LHCN-M2 (cell line): ENCODE data around the gene ARPP21. TPM values are rescaled to one million over a fixed set of nuclear protein-coding genes. Genes with fewer than 3 reads are reported as not detected.
"Not testable (repeated sequence)": the region's sequence is repeated elsewhere in the genome, so short reads cannot be mapped to it uniquely, and the experiment has no call there.

ENCODE experiments used
- DNase-seq: peaks from one replicate; pipeline ENCODE4 v3.0.0-alpha.2; 2012; ENCODE audit warnings: low read depth
- total RNA-seq: library from RNA; depleted of rRNA; stranded (reverse); fragments of >200 nt; gene quantifications from 2 replicates; pipeline ENCODE4 v1.2.3, GENCODE V29; 2014

ARPP21 gene
- total RNA-seq, 1 experiment from 2014 or later, result 7.1 TPM

DNA sequence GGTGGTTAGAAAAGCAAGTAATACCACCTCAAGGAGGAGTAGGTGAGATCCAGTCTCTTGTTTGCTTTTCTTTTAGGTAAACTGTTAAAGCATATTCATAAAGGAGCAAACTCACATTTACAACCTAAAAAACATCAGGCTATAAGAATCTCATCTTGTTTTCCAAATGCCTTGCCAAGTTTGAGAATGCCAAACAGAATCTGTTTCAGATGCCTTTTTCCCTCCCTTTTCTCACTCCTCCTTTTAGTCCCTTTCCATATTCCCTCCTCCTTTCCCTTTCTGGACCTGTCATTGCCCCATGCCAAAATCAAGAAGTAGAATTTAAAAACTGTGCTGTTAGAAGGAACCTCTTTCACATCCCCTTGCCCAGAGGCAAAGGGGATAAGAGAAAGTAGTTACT is 140.3 kb downstream of the ARPP21 start:
- DNase-seq, result no peak

GRCh38 chr3:35780800-35781199 is 141.5 kb downstream of the ARPP21 start:
- DNase-seq, result no peak

DNA sequence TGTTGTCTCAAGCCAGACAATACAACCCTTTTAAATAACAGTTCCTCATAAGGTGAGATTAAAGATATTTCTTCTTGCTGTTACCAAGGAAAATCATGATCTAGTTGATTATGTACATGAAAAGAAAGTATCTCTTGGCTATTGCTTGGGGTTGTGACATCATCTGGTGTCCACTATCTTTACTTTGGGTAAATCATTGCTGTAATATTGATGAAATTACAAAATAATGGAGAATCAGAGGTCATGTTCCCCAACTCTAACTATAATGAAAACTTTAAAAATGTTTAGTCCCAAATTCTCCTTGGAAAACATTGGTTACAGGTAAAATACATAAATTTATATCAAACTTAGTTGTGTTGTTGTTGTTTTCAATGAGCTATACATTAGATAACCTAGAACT is 142.2 kb downstream of the ARPP21 start:
- no peak for DNase-seq

DNA sequence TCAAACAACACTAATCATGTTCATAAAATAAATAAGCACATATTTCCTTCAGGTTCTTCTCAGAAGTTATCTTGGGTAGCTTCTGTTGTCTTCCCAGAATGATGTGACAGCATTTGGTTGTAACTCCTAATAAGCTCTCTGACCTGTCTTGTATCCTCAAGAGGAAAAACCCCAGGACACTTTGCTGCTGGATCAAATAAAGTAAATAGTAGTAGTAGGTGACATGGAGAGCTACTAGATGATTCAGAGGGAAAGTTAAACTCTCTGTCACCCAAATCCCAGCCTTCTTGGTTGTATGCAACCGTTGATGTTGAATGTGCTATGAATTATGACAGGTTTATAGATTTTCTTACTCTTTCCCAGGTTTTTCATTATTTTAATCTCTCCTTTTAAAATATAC is 143.0 kb downstream of the ARPP21 start:
- DNase-seq, result no peak

GRCh38 chr3:35784169-35784568 is 144.8 kb downstream of the ARPP21 start:
- no peak for DNase-seq

GRCh38 chr3:35785234-35785888 is 146.0 kb downstream of the ARPP21 start:
- DNase-seq, result no peak

DNA sequence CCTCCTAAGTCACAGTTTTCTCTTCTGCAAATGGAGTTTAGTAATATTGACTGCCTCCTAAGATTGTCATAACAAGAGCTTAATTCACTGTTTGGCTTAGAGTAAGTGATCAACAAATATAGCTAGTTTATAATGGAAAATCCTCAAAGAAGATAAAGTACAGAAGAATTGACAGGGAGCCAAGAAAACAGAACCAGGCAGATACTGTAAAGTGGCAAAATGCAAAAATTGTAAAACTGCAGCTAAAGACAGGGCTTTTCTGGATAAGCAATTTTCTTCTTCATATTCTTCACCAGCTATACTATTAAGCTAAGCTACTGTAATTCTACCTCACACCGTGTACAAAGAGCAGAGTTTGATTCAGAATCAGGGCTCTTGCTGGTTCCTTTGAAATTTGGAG is 148.6 kb downstream of the ARPP21 start:
- DNase-seq, result no peak

- DNase-seq, result no peak
These were observed 149.9 kb downstream of the ARPP21 start for GRCh38 chr3:35789042-35789831.

DNA sequence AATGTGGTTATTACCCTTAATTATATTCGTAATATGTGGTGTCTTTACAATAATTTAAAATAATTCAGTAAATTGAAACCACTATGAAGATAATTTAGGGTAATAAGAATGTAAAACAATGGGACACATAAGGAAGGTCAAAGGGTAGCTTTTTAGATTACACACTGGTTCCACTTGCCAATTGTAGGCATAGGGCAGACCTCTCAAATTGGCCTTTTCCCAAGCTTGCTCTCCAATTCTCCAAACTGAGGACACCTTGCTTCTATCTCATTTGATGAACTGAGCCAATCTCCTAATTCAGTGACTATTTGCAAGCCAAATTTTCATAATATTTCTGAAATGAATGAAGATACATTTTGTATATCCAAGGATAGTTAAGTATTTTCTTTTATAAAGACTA is 151.4 kb downstream of the ARPP21 start:
- no peak for DNase-seq

GRCh38 chr3:35793667-35794066 is 154.3 kb downstream of the ARPP21 start:
- no peak for DNase-seq

DNA sequence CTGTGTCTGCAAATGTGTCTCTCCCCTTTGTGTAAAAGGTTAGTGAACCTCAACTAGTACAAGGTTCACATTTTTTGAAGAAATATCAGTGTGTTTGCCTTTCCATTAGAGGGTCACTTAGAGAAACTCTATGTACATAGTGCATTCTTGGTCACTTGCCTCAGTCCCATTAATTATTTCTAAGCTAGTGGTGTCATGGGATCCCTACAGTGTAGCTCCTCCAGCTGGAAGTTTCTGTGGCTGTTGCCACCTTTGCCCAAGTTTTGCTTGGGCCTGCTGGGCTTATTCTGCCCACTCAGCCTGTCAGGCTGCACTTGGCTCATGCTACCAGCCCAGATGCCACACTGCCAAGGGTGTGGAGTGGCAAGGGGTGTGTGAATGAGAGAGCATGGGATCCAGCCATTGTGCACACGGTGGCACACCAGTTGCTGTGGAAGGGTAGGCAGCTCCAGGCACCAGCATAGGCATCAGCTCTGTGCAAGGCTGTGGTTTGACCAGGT is 161.7 kb downstream of the ARPP21 start:
- DNase-seq, result no peak

- no peak for DNase-seq
These were observed 175.2 kb downstream of the ARPP21 start for GRCh38 chr3:35814531-35814930.

DNA sequence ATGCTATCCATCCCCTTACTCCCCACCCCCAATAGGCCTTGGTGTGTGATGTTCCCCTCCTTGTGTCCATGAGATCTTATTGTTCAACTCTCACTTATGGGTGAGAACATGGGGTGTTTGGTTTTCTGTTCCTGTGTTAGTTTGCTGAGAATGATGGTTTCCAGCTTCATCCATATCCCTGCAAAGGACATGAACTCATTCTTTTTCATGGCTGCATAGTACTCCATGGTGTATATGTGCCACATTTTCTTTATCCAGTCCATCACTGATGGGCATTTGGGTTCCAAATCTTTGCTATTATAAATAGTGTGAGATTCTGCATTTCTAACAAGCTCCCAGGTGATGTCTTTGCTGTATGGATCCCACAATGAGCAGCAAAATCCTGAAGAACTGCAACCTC is 176.5 kb downstream of the ARPP21 start:
- DNase-seq, result not testable (repeated sequence)

DNA sequence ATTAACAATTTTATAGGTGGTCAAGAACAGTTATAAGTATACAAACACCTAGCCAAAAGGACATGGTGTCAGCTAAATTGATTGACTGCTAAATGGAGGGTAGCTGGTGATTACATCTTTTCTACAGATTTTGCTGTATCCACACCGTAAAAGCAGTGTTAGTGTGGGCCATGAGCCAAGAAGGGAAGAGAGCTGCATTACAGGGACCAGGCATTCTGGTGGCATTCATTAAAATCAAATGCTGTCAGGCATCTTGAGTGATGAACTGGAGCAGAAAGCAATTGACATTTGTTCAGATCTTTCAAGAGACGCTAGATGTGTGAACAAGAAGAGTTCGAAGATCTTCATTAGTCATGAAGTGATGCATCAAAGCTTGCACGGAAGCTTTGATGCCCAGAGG is 177.9 kb downstream of the ARPP21 start:
- DNase-seq, result no peak

- peak; percentile 80 for DNase-seq
These were observed 192.8 kb downstream of the ARPP21 start for GRCh38 chr3:35832140-35832571.
